ES-I3 (cell line): ENCODE results near the gene CCNO.

Experiments
- H3K36me3 ChIP-seq: 2 replicates; pipeline ENCODE4 v1.6.1; 2013; ENCODE audit warnings: mild to moderate bottlenecking, low read length, control low read depth, moderate library complexity; ENCODE audit not compliant: insufficient read depth
- H3K4me1 ChIP-seq: 2 replicates; pipeline ENCODE4 v1.6.1; 2013; ENCODE audit warnings: mild to moderate bottlenecking, control low read depth, low read length; ENCODE audit not compliant: insufficient read depth
- H3K9ac ChIP-seq: 2 replicates; pipeline ENCODE4 v1.6.1; 2013; ENCODE audit warnings: low read depth, mild to moderate bottlenecking, low read length, moderate library complexity
- H3K9me3 ChIP-seq: 2 replicates; pipeline ENCODE4 v1.6.1; 2013; ENCODE audit warnings: mild to moderate bottlenecking, low read length, moderate library complexity; ENCODE audit not compliant: control insufficient read depth, insufficient read depth

Gene CCNO

GRCh38 chr5:55227664-55228430 is 5.6 kb downstream of the CCNO start:
- Histone ChIP-seq H3K4me1 (peaks cover 5% of the 10 kb centered on the region), H3K9ac (peak overlapping the region; percentile 62; the same call in 1 of the 2 replicates), H3K36me3 (no peaks in the 10 kb centered on the region), H3K9me3 (no peaks in the 10 kb centered on the region)

GRCh38 chr5:55226934-55227663 is 6.3 kb downstream of the CCNO start, which contains the start of gene MCIDAS:
Gene MCIDAS (minus strand): TSS chr5:55227315. CDS start chr5:55227138, 177 bp downstream.
- peaks cover 9% of the 10 kb centered on the region for H3K4me1 ChIP-seq
- no peaks in the 10 kb centered on the region for H3K36me3 ChIP-seq
- H3K9ac ChIP-seq: peak within 1 kb of the TSS; percentile 62
- H3K9me3 ChIP-seq: no peaks in the 10 kb centered on the region

GRCh38 chr5:55226027-55226933 is 7.1 kb downstream of the CCNO start:
- peak overlapping the region; percentile 62 for H3K9ac ChIP-seq
- peaks cover 9% of the 10 kb centered on the region for H3K4me1 ChIP-seq
- H3K36me3 ChIP-seq: no peaks in the 10 kb centered on the region
- no peaks in the 10 kb centered on the region for H3K9me3 ChIP-seq

- no peaks in the 10 kb centered on the region for H3K36me3 ChIP-seq
- H3K4me1 ChIP-seq: peaks cover 4% of the 10 kb centered on the region; the same call in 1 of the 2 replicates
- no peak overlapping the region for H3K9ac ChIP-seq
- H3K9me3 ChIP-seq: no peaks in the 10 kb centered on the region
Observed at GRCh38 chr5:55225346-55225745, 8.1 kb downstream of the CCNO start.

- Histone ChIP-seq H3K36me3 (no peaks in the 10 kb centered on the region), H3K4me1 (peaks cover 4% of the 10 kb centered on the region; the same call in 1 of the 2 replicates), H3K9me3 (no peaks in the 10 kb centered on the region), H3K9ac (no peak overlapping the region)
Observed at GRCh38 chr5:55223812-55224240, 9.6 kb downstream of the CCNO start.

GRCh38 chr5:55222985-55223811 is 10.2 kb downstream of the CCNO start:
- peak overlapping the region; percentile 33; the same call in 1 of the 2 replicates for H3K9ac ChIP-seq
- H3K36me3 ChIP-seq: no peaks in the 10 kb centered on the region
- H3K4me1 ChIP-seq: peaks cover 4% of the 10 kb centered on the region; the same call in 1 of the 2 replicates
- H3K9me3 ChIP-seq: no peaks in the 10 kb centered on the region

- Histone ChIP-seq H3K4me1 (peaks cover 4% of the 10 kb centered on the region; the same call in 1 of the 2 replicates), H3K36me3 (no peaks in the 10 kb centered on the region), H3K9me3 (no peaks in the 10 kb centered on the region), H3K9ac (no peak overlapping the region; the same call in 1 of the 2 replicates)
Observed at GRCh38 chr5:55222092-55222984, 11.1 kb downstream of the CCNO start.

- Histone ChIP-seq H3K4me1 (peaks cover 4% of the 10 kb centered on the region; the same call in 1 of the 2 replicates), H3K9me3 (no peaks in the 10 kb centered on the region), H3K36me3 (no peaks in the 10 kb centered on the region), H3K9ac (peak overlapping the region; percentile 63)
Observed at GRCh38 chr5:55220433-55221185, 12.8 kb downstream of the CCNO start.

GRCh38 chr5:55219770-55220169 is 13.6 kb downstream of the CCNO start:
- H3K9me3 ChIP-seq: no peaks in the 10 kb centered on the region
- peaks cover 4% of the 10 kb centered on the region; the same call in 1 of the 2 replicates for H3K4me1 ChIP-seq
- H3K36me3 ChIP-seq: no peaks in the 10 kb centered on the region
- 0 out of 2 replicates have a peak overlapping the region, but pooled peaks have one; percentile 63 for H3K9ac ChIP-seq

GRCh38 chr5:55218967-55219366 is 14.4 kb downstream of the CCNO start:
- peaks cover 4% of the 10 kb centered on the region; the same call in 1 of the 2 replicates for H3K4me1 ChIP-seq
- no peaks in the 10 kb centered on the region for H3K36me3 ChIP-seq
- no peaks in the 10 kb centered on the region for H3K9me3 ChIP-seq
- H3K9ac ChIP-seq: no peak overlapping the region

- H3K36me3 ChIP-seq: no peaks in the 10 kb centered on the region
- no peaks in the 10 kb centered on the region for H3K4me1 ChIP-seq
- H3K9me3 ChIP-seq: no peaks in the 10 kb centered on the region
- H3K9ac ChIP-seq: no peak overlapping the region
Observed at GRCh38 chr5:55211184-55211874, 22.1 kb downstream of the CCNO start.
